ENCODE data around the gene BHLHE41.
A peak's percentile ranks its signal among the peaks of the same experiment; 100 is the strongest.

Gene BHLHE41

DNA sequence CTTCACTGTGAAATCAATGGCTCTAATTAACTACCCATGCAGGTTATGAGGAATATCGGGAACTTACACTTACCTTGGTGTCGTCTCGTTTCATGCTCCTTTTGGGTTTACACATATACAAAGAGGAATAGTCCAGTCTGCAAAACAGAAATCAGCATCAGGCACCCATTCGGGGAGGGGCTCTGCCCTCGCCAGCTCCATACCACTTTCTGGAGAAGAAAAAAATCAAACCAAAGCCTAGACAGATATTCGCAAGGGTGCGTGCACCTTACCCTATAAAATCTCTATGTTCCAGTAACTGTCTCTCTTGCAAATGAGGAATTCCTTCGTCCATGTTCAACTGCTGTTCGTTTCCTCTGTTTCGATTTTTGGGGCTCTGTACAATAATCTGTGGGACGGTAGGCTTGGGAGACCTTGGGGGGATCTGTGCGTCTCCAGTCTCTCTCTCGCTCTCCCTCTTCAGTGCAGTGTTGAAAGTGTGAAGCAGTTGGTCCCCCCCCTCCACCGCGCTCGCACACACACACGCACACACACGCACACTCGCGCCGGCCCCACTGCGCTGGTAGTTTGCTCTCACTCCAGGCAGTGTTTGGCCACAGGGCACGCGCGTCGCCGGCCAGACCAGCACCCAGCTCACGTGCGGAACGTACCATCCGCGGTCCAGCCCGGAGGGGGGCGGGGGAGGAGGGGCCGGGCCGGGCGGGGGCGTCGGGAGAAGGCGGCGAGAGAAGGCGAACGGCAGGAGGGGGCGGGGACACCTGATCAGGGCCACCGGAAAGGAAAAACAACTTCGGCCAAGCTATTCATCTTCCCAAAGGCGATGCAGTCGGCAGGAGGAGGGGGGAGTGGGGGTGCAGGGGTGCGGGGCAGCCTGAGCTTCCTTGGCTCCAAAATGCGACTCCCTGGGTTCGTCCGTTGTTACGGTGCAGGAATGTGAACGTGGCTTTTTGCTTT is at the start of gene BHLHE41:
Gene BHLHE41, minus strand, starts transcription at position 592 of the 954 bp plus-strand sequence. Its CDS starts 258 bp downstream, at position 334.
- DNase-seq (no peak), ATAC-seq (ENCODE audit: insufficient read depth, low read depth) (no peak)
- no peaks in the 10 kb centered on the region for H3K9me3 ChIP-seq (ENCODE audit: insufficient read depth, low read length, severe bottlenecking)
- H4K20me1 ChIP-seq (ENCODE audit: insufficient read depth, low read length), result peaks cover 5% of the 10 kb centered on the region; the same call in 1 of the 2 replicates
- peak within 1 kb of the TSS; percentile 14; the same call in 1 of the 2 replicates for H3K9ac ChIP-seq (ENCODE audit: low read depth, low read length)
- peak within 1 kb of the TSS; percentile 44 for H2AFZ ChIP-seq (ENCODE audit: low read depth, low read length)
- no peak within 1 kb of the TSS for H3K27ac ChIP-seq (ENCODE audit: low read length)
- peaks cover 35% of the 10 kb centered on the region for H3K4me1 ChIP-seq (ENCODE audit: insufficient read depth, low read length)
- peaks cover 94% of the 10 kb centered on the region for H3K27me3 ChIP-seq (ENCODE audit: insufficient read depth, low read length, poor library complexity)
- TF ChIP-seq EZH2 (IDR thresholded peaks at IDR 0.05; ENCODE audit: borderline replicate concordance, low read depth, low read length, severe bottlenecking) (peak; percentile 89), CTCF (IDR thresholded peaks at IDR 0.05; ENCODE audit: borderline replicate concordance, extremely low read depth, low read length, poor library complexity, severe bottlenecking) (no peak)
- no peaks in the 10 kb centered on the region for H3K79me2 ChIP-seq (ENCODE audit: insufficient read depth, low read length)
- H3K36me3 ChIP-seq (ENCODE audit: insufficient read depth, low read length), result no peaks in the 10 kb centered on the region
- H3K4me3 ChIP-seq (ENCODE audit: low read depth in 1 of 2, low read length in 2 of 2), result peak within 1 kb of the TSS; percentile 13 to 57; a peak in 3 of 4 replicates
- H3K4me2 ChIP-seq (ENCODE audit: insufficient read depth, low read length), result peak within 1 kb of the TSS; percentile 84

GRCh38 chr12:26172946-26173552 is 48.2 kb upstream of the BHLHE41 start:
- Histone ChIP-seq H3K79me2 (ENCODE audit: insufficient read depth, low read length) (no peaks in the 10 kb centered on the region), H3K4me1 (ENCODE audit: insufficient read depth, low read length) (no peaks in the 10 kb centered on the region), H4K20me1 (ENCODE audit: insufficient read depth, low read length) (no peaks in the 10 kb centered on the region), H3K27ac (ENCODE audit: low read length) (no peak overlapping the region), H3K9me3 (ENCODE audit: insufficient read depth, low read length, severe bottlenecking) (no peaks in the 10 kb centered on the region), H3K9ac (ENCODE audit: low read depth, low read length) (no peak overlapping the region), H3K27me3 (ENCODE audit: insufficient read depth, low read length, poor library complexity) (peaks cover 23% of the 10 kb centered on the region), H3K4me3 (ENCODE audit: low read depth in 1 of 2, low read length in 2 of 2) (no peak overlapping the region), H3K36me3 (ENCODE audit: insufficient read depth, low read length) (no peaks in the 10 kb centered on the region), H2AFZ (ENCODE audit: low read depth, low read length) (no peak overlapping the region), H3K4me2 (ENCODE audit: insufficient read depth, low read length) (no peak overlapping the region)
- no peak for DNase-seq
- ATAC-seq (ENCODE audit: insufficient read depth, low read depth), result no peak
- no peak for TF ChIP-seq CTCF (IDR thresholded peaks at IDR 0.05; ENCODE audit: borderline replicate concordance, extremely low read depth, low read length, poor library complexity, severe bottlenecking)
- TF ChIP-seq EZH2 (IDR thresholded peaks at IDR 0.05; ENCODE audit: borderline replicate concordance, low read depth, low read length, severe bottlenecking), result no peak

GRCh38 chr12:26172539-26172938 is 47.7 kb upstream of the BHLHE41 start:
- no peak for TF ChIP-seq EZH2 (IDR thresholded peaks at IDR 0.05; ENCODE audit: borderline replicate concordance, low read depth, low read length, severe bottlenecking)
- TF ChIP-seq CTCF (IDR thresholded peaks at IDR 0.05; ENCODE audit: borderline replicate concordance, extremely low read depth, low read length, poor library complexity, severe bottlenecking), result no peak
- H3K36me3 ChIP-seq (ENCODE audit: insufficient read depth, low read length), result no peaks in the 10 kb centered on the region
- DNase-seq (no peak), ATAC-seq (ENCODE audit: insufficient read depth, low read depth) (no peak)
- no peak overlapping the region for H3K9ac ChIP-seq (ENCODE audit: low read depth, low read length)
- H3K27ac ChIP-seq (ENCODE audit: low read length), result no peak overlapping the region
- no peaks in the 10 kb centered on the region for H3K4me1 ChIP-seq (ENCODE audit: insufficient read depth, low read length)
- H4K20me1 ChIP-seq (ENCODE audit: insufficient read depth, low read length), result no peaks in the 10 kb centered on the region
- H3K4me3 ChIP-seq (ENCODE audit: low read depth in 1 of 2, low read length in 2 of 2), result no peak overlapping the region
- H2AFZ ChIP-seq (ENCODE audit: low read depth, low read length), result no peak overlapping the region
- H3K27me3 ChIP-seq (ENCODE audit: insufficient read depth, low read length, poor library complexity), result peaks cover 23% of the 10 kb centered on the region
- H3K79me2 ChIP-seq (ENCODE audit: insufficient read depth, low read length), result no peaks in the 10 kb centered on the region
- H3K9me3 ChIP-seq (ENCODE audit: insufficient read depth, low read length, severe bottlenecking), result no peaks in the 10 kb centered on the region
- no peak overlapping the region for H3K4me2 ChIP-seq (ENCODE audit: insufficient read depth, low read length)
